ENCODE measurements around the gene CD40LG. TPM values are rescaled to one million over a fixed set of nuclear protein-coding genes. Genes with fewer than 3 reads are reported as not detected.
A peak's percentile ranks its signal among the peaks of the same experiment; 100 is the strongest.

The CD40LG gene
- total RNA-seq, 1 donor from 2014 or later: not detected

DNA sequence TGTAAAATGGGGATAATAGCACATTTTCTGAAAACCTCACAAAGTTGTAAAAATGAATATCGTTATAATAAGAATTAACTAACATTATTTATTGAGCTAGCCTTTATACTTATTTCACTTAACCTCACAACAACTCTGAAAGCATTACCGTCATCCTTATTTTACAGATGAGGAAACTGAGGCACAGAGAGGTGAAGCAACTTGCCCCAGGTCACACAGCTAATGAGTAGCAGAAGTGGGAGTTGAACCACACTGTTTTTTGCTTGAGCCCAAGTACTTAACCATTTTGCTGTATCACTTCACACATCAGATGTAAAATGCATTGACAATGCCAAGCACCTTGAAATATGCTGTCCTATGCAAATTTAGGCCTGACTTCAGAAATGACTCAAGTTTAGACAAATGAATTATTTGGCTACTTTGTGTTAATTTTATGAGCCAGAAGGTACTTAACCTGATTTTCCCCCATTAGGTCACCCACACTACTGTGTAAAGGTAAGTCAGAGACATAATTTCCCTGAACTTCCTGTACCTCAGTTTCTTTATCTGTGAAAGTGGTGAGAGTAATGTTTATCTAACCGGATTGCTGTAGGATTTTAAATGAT is 23.1 kb downstream of the CD40LG start:
- Histone ChIP-seq H3K27ac (no peak overlapping the region), H3K9ac (no peak overlapping the region), H3K36me3 (no peaks in the 10 kb centered on the region), H3F3A (ENCODE audit: low read depth) (no peaks in the 10 kb centered on the region), H3K4me1 (no peaks in the 10 kb centered on the region), H4K20me1 (ENCODE audit: low read depth) (no peaks in the 10 kb centered on the region), H3K27me3 (no peaks in the 10 kb centered on the region), H3K4me2 (no peak overlapping the region), H3K4me3 (no peak overlapping the region), H2AFZ (replicated peaks) (no peak overlapping the region), H3K9me3 (ENCODE audit: low read depth) (no peaks in the 10 kb centered on the region), H3K79me2 (ENCODE audit: low read depth) (no peaks in the 10 kb centered on the region)
- no peak for DNase-seq (ENCODE audit: low spot score)
- Mint-ChIP-seq H3K27ac (no peak overlapping the region), H3K4me3 (no peak overlapping the region), H3K27me3 (ENCODE audit: insufficient read depth, low read depth) (peaks cover 5% of the 10 kb centered on the region), H3K4me1 (no peaks in the 10 kb centered on the region), H3K9me3 (peaks cover 7% of the 10 kb centered on the region), H3K36me3 (no peaks in the 10 kb centered on the region)
- TF ChIP-seq CTCF (IDR thresholded peaks at IDR 0.05) (no peak), EZH2phosphoT487 (IDR thresholded peaks at IDR 0.05) (no peak), EZH2 (IDR thresholded peaks at IDR 0.05) (no peak)

DNA sequence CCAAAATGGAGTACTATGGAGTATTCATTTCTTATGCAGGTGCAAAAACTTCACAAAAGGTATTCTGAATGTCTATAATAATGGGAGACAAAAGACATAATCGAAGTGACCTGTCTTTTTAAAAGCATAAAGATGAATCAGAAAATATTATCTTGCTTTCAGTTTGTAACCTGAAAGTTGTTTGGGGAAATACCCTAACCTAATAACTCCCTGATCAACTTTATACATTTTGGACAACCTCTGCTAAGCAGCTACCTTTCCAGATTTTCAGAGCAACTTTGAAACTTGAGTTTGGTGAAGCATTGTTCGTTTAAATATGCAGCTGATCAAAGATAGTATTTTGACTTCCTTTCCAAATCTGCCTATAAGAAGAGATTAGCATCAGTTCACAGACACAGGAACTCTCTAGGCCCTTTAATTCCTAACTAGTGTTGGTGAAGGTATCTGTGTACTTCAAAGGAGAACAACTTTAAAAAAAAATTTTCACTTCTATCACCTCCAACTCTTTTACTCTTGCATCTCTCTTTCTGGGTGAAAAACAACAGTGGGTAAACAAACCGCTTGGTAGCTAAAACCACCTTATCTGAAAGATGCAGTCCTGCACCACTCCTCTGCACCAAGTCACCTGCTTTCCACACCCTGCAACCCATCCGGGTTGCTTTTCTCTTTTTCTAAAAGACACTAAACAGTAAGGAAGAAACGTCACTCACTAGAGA is 26.5 kb downstream of the CD40LG start:
- TF ChIP-seq CTCF (IDR thresholded peaks at IDR 0.05): no peak
- no peak for TF ChIP-seq EZH2phosphoT487 (IDR thresholded peaks at IDR 0.05)
- TF ChIP-seq EZH2 (IDR thresholded peaks at IDR 0.05): no peak
- H3K4me3 ChIP-seq: no peak overlapping the region
- H3K9me3 Mint-ChIP-seq: peaks cover 7% of the 10 kb centered on the region

DNA sequence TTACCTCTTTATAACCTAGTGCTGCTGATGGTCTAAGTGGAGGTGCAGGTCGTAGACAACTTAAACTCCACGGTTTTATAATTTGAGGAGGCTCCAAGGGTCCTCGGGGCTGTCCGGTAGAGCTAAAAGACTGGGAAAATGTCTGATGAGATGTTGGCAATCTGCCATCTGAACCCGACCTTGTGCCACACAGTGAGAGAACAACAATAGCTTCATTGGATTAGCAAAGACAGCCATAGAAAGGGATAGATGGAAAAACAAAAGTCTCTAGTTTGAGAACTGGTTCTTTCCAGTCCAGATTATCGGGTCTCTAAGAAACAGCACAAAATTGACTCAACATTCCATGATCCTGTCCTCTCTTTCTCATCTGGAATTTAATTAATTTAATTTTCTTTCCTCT is 31.6 kb downstream of the CD40LG start:
- no peak overlapping the region for H3K27ac ChIP-seq
- Mint-ChIP-seq H3K4me1 (peaks cover 2% of the 10 kb centered on the region), H3K9me3 (peaks cover 2% of the 10 kb centered on the region), H3K27ac (no peak overlapping the region), H3K36me3 (no peaks in the 10 kb centered on the region), H3K4me3 (no peak overlapping the region), H3K27me3 (ENCODE audit: insufficient read depth, low read depth) (peaks cover 9% of the 10 kb centered on the region)
- H3K9ac ChIP-seq: no peak overlapping the region
- H3K27me3 ChIP-seq: no peaks in the 10 kb centered on the region
- H4K20me1 ChIP-seq (ENCODE audit: low read depth): no peaks in the 10 kb centered on the region
- H3K4me2 ChIP-seq: no peak overlapping the region
- no peak overlapping the region for H2AFZ ChIP-seq (replicated peaks)
- H3K4me1 ChIP-seq: no peaks in the 10 kb centered on the region
- H3K36me3 ChIP-seq: no peaks in the 10 kb centered on the region
- no peaks in the 10 kb centered on the region for H3K9me3 ChIP-seq (ENCODE audit: low read depth)
- no peaks in the 10 kb centered on the region for H3K79me2 ChIP-seq (ENCODE audit: low read depth)
- no peaks in the 10 kb centered on the region for H3F3A ChIP-seq (ENCODE audit: low read depth)
- DNase-seq (ENCODE audit: low spot score): peak; percentile 6
- no peak for TF ChIP-seq EZH2phosphoT487 (IDR thresholded peaks at IDR 0.05)
- TF ChIP-seq EZH2 (IDR thresholded peaks at IDR 0.05): no peak
- TF ChIP-seq CTCF (IDR thresholded peaks at IDR 0.05): no peak
- H3K4me3 ChIP-seq: no peak overlapping the region

More for the DNA sequence above, 26.5 kb downstream of the CD40LG start:
- no peaks in the 10 kb centered on the region for H3K9me3 ChIP-seq (ENCODE audit: low read depth)
- no peak for DNase-seq (ENCODE audit: low spot score)
- H3K4me1 ChIP-seq: no peaks in the 10 kb centered on the region
- H3K36me3 Mint-ChIP-seq: no peaks in the 10 kb centered on the region
- peaks cover 5% of the 10 kb centered on the region for H3K27me3 Mint-ChIP-seq (ENCODE audit: insufficient read depth, low read depth)
- H3K27ac Mint-ChIP-seq: no peak overlapping the region
- no peak overlapping the region for H2AFZ ChIP-seq (replicated peaks)
- H3K4me1 Mint-ChIP-seq: peaks cover under 1% of the 10 kb centered on the region
- H3K79me2 ChIP-seq (ENCODE audit: low read depth): no peaks in the 10 kb centered on the region
- no peak overlapping the region for H3K4me3 Mint-ChIP-seq
- H3K27ac ChIP-seq: no peak overlapping the region
- H3K36me3 ChIP-seq: no peaks in the 10 kb centered on the region
- no peaks in the 10 kb centered on the region for H4K20me1 ChIP-seq (ENCODE audit: low read depth)
- no peaks in the 10 kb centered on the region for H3F3A ChIP-seq (ENCODE audit: low read depth)
- H3K4me2 ChIP-seq: no peak overlapping the region
- H3K9ac ChIP-seq: no peak overlapping the region
- no peaks in the 10 kb centered on the region for H3K27me3 ChIP-seq
